RPMI7951 (cell line): ENCODE data around the gene PTCD1. TPM values are rescaled to one million over a fixed set of nuclear protein-coding genes. Genes with fewer than 3 reads are reported as not detected.
"Not testable (repeated sequence)": the region's sequence is repeated elsewhere in the genome, so short reads cannot be mapped to it uniquely, and the experiment has no call there.

Source experiments
- DNase-seq: peaks from one replicate; pipeline ENCODE4 v3.0.0-alpha.2; 2012; ENCODE audit warnings: low read depth
- total RNA-seq: library from RNA; depleted of rRNA; stranded (reverse); fragments of >200 nt; shearing (Covaris generic); gene quantifications from 2 replicates; pipeline ENCODE4 v1.2.3, GENCODE V29; 2014

Gene PTCD1
- total RNA-seq, 1 experiment from 2014 or later = 4.4 TPM

DNA sequence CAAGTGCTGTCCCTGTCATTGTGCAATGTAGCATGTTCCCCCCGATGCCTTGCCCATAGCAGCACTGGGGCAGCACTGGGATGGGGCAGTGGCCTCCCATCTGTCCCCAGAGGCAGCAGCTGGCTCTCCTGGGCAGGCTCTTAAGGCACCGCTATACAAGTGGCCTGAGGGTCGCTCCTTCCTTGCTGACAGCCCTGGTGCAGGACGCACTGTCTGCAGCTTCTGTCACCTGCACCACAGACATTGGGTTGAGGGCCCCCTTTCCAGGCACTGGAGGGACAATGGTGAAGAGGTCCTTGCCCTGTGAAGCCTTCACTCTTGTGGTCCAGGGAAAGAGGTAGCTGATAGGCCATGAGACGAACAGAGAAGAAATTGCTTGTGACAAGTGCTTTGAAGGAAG lies 10.7 kb upstream of the PTCD1 start:
- DNase-seq = no peak

DNA sequence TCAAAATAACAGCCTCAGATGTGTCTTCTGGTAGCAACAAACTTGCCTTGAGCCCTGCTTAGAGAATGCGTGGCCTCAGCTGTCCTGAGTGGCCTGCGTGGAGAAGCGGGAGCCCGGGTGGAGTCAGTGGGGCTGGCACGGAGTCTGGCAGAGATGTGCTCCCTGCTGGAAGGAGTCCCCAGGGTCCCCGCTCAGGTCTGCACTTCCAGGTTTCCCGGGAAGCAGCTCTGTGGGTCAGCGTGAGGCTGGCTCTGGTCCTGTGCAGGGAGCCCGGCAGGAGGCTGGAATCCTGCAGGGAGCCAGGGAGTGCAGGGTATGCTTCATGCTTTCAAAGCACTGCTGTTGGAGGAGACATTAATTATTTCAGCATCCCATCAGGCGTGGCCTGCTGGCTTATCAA lies 10.3 kb upstream of the PTCD1 start:
- DNase-seq = no peak

DNA sequence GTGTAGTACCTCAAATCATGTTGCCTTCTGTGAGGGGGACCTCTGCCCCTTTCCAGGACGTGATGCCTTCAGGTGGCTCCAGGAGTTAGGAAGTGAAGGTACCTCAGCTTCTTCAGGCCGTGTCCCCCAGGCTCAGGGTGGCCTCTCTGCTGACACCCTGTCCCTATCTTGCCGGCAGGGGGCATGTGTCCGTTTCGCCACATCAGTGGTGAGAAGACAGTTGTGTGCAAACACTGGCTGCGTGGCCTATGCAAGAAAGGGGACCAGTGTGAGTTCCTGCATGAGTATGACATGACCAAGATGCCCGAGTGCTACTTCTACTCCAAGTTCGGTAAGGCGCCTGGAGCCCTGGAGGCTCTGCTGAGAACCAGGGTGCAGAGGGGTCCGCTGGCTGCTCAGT lies 9.3 kb upstream of the PTCD1 start:
- no peak for DNase-seq

DNA sequence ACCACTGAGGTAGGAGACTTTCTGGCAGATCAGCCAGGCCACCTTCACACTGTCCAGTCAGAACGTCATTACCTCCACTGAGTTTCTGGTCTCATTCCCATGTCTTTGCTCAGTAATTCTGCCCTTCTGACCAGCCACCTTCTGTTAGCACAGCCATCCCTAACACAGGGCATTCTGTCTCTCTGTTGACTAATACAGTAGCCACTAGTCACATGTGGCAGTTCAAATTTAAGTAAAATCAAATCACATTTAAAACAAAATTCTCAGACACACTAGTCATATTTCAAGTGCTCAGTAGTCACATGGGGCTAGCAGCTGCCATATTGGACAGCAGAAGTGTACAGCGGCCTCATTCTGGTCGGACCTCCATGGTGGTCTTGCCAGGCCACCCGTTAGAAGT lies 7.5 kb upstream of the PTCD1 start:
- DNase-seq = no peak

DNA sequence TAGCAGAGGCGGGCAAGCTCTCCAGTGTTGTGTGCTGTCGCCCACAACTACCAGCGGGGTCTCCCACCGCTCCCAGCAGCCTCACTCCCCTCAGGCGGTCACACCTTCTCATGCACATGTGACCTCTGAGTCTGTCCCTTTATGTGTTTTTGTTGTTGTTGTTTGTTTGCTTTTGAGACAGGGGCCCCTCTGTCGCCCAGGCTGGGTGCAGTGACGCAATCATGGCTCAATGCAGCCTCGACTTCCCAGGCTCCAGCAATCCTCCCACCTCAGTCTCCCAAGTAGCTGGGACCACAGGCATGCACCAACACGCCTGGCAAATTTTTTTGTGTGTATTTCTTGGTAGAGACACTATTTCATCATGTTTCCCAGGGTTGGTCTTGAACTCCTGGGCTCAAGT lies 1.6 kb upstream of the PTCD1 start:
- no peak for DNase-seq

DNA sequence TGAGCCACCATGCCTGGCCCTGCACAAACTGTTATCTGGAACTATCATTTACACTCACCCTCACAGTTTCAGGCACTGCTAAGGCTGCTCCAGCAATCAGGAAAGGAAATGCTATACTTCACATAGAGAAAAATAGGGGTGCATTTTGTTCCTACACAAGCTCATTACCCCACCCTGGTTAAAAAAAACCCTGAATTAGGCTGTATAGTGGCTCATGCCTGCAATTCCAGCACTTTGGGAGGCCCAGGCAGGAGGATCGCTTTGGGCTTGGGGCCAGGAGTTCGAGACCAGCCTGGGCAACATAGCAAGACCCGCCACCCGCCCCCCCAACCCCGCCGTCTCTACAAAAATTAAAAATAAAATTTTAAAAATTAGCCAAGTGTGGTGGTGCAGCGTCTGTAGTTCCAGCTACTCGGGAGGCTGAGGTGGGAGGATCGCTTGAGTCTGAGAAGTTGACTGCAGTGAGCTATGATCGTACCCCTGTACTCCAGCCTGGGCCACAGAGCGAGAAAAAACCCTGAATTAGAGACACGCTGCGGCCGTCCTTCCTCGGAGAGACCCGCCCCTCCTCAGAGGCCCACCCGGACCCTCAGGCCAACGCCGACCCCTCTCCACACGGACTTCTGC lies 539 bp downstream of the PTCD1 start:
- peak; percentile 11 for DNase-seq

DNA sequence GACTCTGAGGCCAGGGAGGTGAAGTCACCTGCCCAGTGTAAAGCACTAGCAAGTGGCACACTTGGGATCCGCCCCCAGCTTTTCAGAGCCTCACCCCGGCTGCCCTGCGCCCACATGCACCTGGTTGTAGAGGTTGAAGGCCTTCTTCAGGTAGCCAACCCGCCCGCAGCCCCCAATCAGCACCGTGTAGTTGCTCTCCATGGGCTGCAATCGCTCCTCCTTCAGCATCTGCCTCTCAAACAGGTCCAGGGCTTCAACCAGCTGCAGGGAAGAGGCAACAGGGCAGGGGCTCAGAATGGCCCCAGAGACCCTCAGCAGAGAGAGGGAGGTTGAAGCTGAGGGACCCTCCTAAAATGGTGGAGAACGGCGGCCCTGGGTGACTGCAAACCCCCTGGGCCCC lies 5.4 kb downstream of the PTCD1 start:
- DNase-seq = no peak

DNA sequence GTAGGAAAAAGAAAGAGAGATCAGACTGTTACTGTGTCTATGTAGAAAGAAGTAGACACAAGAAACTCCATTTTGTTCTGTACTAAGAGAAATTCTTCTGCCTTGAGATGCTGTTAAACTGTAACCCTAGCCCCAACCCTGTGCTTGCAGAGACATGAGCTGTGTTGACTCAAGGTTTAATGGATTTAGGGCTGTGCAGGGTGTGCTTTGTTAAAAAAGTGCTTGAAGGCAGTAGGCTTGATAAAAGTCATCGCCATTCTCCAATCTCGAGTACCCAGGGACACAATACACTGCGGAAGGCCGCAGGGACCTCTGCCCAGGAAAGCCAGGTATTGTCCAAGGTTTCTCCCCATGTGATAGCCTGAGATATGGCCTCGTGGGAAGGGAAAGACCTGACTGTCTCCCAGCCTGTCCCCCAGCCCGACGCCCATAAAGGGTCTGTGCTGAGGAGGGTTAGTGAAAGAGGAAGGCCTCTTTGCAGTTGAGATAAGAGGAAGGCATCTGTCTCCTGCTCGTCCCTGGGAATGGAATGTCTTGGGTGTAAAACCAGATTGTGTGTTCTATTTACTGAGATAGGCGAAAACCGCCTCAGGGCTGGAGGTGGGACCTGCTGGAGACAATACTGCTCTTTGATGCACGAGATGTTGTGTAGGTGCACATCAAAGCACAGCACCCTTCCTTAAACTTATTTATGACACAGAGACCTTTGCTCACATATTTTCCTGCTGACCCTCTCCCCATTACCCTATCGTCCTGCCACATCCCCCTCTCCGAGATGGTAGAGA lies 6.7 kb downstream of the PTCD1 start:
- not testable (repeated sequence) for DNase-seq

DNA sequence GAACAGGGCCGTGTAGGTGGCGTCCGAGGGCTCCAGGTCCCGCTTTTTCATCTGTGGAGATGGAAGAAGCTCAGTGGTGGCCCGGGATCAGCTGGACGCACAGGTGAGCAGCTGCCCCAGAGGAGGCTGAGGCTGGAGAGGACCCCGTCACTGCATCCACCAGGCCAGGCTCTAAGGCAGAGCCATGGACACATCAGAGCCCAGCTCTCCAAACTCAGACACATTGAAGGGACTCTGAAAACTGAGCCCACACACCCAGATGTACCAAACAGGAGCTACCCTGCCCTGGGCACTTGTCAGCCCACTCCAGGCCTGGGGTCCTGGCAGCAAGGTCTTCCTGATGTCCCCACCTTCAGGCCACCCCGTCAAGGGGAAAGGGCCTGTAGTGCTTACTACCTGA lies 8.8 kb downstream of the PTCD1 start:
- no peak for DNase-seq

DNA sequence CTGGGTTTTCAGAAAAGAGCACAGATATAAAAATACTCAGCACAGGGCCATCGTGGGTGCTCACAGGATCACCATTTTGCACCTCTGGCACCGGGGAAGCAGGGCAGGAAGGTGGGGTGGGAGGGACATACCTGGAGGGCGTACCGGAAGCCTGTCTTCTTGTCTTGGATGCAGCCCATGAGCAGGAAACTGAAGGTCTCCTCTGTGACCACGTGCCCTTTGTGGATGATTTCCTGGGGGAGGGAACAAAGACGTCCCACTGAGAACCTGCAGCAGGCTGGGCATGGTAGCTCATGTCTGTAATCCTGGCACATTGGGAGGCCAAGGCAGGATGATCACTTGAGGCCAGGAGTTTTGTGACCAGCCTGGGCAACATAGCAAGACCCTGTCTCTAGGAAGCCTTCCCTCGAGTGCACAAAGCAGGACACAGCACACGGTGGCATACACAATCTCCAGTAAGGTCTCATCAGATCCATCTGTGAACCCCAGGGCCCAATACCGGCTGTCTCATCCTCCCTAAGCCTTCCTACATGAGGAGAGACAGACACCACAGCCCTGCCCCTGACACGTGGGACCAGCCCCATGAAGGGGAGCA lies 9.5 kb downstream of the PTCD1 start:
- DNase-seq = no peak

DNA sequence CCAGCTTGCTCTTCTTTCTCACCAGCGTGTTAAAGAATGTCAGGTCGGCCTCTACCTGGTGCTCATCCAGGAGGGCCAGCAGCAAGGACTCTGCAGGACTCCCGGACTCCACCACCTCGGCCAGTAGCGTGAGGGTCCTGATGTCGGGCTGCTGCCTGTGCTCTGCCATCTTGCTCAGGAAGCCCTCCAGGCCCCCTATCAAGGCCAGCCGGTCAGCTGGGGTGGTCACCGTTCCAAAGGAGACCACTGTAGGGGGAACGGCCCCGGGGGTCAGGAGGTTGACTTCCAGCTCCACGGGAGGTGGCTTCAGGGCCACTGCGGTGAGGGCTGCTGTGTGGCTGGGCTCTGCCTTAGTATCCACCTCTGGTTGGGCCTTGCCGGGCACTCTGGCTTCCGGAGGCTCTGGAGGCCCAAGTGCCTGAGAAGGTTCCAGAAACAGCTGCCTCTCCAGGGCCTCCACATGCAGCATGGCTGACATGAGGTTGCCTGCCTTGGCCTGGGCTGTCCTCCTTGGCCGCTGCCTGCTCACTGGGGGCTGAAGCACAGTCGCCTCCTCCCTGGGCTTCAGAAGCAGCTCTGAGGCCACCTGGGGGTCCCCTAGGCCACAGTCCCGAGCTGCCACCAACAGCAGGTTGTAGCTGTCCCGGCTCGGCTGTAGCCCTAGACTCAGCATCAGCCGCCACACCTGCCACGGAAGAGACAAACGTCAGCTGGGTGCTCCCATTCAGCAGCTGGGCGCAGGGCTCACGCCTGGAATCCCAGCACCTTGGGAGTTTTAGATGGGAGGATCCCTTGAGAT lies 13.5 kb downstream of the PTCD1 start:
- no peak for DNase-seq

DNA sequence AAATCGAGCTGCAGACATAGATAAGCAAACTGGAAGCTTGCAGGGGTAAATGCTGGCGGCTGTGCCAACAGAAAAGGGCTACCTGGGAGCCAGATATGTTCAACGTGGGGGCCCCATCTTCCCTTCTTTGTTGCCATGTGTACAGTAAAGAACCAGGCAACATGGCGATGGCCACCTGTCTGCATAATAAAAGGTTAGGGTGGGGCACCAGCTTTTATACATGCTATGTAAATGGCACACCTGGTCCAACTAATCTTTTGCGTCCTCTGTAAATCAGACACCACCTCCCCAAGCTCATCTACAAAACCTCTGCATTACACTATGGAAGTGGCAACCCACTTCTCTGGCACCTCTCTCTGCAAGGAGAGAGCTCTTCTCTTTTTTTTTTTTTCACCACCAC lies 16.0 kb downstream of the PTCD1 start:
- DNase-seq = no peak

DNA sequence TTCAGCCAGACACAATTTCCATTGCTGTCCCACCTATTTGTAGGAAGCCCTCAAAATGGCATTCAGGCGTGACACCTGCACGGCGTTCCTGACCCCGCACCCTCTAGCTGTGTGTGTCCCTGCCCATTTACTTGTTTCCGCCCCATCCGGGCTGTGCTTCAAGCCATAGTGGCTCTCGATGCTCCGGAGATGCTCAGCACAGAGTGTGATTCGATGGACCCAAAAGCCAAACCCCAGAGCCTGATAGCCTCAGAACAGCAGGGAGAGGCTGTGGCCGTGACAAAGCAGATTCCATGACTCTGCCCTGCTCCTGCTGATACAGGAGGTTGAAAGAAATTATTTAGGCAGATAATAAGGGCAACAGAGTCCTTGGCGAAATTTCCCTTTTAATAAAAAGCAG lies 16.4 kb downstream of the PTCD1 start:
- no peak for DNase-seq

DNA sequence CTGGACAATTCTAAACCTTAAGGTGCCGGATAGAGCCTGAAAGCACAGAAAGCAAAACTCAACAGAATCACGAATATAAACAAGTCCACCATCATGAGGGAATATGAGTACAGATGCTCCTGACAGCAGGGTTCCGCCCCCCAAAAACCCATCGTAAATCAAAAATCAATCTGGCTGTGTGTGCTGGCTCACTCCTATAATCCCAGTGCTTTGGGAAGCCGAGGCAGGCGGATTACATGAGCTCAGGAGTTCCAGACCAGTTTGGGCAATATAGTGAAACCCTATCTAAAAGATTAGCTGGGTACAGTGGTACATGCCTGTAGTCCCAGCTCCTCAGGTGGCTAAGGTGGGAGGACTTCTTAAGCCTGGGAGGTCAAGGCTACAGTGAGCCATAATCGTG lies 17.6 kb downstream of the PTCD1 start:
- DNase-seq = no peak

DNA sequence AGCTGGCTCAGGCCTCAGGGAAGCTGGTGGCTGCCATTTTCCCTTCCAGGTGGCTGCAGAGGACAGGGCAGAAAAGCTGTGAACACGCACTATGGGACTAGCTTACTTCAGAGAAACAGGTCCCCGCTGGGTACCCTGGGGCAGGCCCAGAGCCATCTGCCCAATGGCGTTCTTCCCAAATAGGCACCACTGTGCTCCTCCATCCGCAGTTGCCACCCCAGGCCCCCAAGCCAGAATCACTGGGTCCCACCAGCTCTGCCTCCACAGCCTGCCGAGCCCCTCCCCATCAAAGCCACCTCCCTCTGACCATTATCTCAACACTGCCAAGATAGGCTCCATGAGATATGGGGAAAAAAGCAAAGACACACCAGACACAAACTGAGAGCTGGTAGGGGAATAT lies 18.4 kb downstream of the PTCD1 start:
- no peak for DNase-seq

DNA sequence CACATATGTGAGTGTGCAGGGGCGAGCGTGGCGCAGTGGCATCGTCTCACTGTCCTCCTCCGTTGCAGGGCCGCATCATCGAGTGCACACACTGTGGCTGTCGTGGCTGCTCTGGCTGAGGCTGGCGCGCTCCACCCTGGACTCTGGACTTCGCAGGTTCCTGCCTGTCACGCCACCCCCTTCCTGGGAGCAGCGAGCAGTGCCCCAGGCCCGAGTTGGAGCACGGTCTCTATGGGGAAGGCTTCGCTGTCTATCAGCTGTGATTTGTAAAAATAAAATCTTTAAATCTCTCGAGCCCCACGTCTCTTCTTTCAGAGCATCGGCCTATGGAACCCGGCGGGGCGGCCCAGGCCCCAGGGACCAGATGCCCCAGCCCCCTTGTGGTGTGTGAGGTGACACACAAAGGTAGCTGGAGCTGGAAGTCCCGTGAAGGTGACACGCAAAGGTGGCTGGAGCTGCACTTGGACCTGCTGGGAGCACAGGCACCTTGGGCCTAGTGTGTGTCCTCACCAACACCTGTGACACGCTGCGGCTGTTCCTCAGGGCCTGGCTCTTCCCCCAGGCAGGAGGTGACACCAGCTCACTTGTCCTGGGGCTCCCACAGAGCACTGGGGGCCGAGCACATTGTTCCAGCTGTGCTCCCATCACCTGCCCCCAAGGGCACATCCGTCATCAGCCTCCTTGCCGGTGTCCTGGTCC lies 19.1 kb downstream of the PTCD1 start:
- DNase-seq = no peak

DNA sequence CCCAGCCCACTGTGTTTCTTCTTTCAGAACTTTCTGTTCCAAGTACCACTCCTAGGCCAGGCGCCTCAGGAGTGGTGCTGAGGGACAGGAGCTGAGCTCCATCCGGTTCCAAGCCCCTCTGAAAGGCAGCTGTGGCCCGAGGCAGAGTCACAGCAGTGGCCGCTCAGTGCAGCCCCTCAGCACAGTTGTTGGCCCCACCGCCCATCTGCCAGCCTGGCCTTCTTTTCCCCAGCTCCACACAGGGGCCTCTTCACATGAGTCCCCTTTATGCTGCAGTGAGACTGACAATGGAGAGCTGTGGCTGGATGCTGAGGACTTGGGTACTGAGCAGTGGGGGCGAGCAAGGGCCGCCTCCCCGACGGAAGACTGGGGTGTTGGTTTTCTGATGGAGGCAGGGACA lies 20.3 kb downstream of the PTCD1 start:
- no peak for DNase-seq

DNA sequence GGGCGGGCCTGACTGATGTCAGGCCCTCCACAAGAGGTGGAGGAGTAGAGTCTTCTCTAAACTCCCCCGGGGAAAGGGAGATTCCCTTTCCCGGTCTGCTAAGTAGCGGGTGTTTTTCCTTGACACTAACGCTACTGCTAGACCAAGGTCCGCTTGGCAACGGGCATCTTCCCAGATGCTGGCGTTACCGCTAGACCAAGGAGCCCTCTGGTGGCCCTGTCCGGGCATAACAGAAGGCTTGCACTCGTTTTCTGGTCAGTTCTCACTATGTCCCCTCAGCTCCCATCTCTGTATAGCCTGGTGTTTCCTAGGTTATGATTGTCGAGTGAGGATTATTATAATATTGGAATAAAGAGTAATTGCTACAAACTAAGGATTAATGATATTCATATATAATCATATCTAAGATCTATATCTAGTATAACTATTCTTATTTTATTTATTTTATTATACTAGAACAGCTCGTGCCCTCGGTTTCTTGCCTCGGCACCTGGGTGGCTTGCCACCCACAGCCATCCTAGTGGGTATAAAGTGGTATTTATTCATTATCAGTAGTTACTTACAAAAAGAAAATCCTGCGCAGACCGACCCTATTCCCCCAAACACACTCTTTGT lies 23.0 kb downstream of the PTCD1 start:
- DNase-seq = peak; percentile 69

DNA sequence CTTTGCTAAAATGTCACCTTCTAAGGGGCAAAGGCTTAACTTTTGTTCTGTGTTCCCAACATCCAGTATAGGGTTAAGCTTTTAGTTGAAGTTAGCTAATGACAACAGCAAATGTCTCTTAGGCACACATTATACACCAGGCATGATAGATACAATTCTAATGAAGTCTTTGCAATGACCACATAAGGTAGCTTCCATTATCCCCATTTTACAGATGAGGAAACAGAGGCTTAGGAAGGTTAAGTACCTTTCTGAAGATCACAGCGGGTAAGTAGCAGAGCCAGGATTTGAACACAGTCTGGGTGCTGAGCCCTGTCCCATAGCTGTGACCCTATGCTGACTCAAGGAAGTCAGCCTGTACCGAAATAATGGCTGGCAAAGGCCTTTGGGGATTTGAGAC lies 28.0 kb downstream of the PTCD1 start:
- no peak for DNase-seq

DNA sequence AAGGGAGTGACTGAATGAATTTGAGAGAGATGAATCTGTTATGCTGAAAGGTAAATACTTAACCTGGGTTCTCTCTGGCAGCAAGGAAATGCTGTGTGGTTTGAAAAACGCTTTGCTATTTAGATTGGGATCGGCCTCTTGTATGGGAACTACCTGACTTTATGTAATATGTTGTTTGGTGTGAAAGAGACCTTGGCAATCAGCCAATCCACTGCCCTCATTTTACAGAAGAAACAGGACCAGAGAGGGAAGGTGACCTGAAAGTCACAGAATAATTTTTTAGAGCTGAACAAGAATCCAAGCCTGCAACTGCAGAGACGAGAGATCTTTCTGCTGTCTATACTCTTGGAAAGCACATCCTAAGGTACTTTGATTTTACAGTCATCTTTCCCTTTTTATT lies 28.8 kb downstream of the PTCD1 start:
- no peak for DNase-seq

DNA sequence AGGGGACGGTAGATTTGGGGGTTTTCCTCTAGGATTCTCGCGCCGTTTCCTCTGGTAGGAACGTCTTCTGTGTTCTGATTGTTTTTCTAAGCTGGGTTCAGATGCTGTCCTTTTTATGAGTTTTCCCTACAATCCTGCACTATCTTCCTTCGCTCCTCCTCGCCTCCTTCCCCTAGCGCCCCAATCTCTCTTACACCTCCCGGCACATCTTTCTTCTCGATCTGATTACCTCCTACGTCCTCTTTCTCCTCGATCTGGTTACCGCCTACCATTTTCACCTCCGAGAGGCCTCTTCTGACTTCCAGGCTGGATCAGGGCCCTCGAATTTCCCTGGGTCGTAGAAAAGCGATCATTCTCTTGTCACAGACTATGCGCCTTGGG lies 29.4 kb downstream of the PTCD1 start:
- DNase-seq = no peak
